GM11168 (cell line): ENCODE results near the gene MYH14.
"Not testable (repeated sequence)": the region's sequence is repeated elsewhere in the genome, so short reads cannot be mapped to it uniquely, and the experiment has no call there.

Experiments
- in situ Hi-C: fragments of 300-500 bp; cut with MboI; formaldehyde crosslinking; loops from one replicate; pipeline ENCODE4 v1.12.0; 2022; ENCODE audit warnings: low sequenced_read_pairs; ENCODE audit not compliant: unreplicated experiment

Gene MYH14

GRCh38 chr19:50222691-50223438 is 19.4 kb downstream of the MYH14 start:
- in situ Hi-C loops: no loop called here

GRCh38 chr19:50223439-50223716 is 20.0 kb downstream of the MYH14 start:
- in situ Hi-C loops: no loop called here

GRCh38 chr19:50224986-50225747 is 21.7 kb downstream of the MYH14 start:
- in situ Hi-C loops: no loop called here

- in situ Hi-C loops: no loop called here
These were observed 23.1 kb downstream of the MYH14 start for GRCh38 chr19:50226536-50226935.

DNA sequence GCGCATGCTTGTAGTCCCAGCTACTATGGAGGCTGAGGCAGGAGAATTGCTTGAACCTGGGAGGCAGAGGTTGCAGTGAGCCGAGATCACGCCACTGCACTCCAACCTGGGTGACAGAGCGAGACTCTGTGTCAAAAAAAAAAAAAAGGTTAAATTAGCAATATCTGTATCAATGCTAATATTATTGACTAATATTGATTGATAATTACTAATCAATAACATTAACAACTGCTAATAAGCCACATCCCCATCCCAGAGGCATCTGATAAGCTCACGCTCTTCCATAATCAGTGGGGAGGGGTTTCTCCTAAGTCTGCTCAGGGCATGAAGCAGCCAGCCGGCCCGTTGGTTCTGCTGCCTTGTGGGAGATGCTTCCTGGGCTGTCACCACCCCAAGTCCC is 24.7 kb downstream of the MYH14 start:
- in situ Hi-C loops: not testable (repeated sequence)

GRCh38 chr19:50230379-50231351 is 27.2 kb downstream of the MYH14 start:
- in situ Hi-C loops: no loop called here

DNA sequence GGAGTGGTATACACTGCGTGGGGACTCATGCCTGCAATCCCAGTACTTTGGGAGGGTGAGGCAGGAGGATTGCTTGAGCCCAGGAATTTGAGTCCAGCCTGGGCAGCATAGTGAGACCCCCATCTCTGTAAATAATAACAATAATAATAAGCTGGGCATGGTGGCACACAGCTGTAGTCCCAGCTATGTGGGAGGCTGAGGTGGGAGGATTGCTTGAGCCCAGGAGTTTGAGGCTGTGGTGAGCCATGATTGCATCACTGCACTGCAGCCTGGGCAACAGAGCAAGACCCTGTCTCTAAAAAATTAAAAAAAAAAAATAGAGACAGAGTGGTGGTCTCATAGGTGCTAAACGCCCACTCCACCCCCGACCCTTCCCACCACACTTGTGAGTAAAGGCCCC is 28.0 kb downstream of the MYH14 start:
- in situ Hi-C loops: not testable (repeated sequence)

DNA sequence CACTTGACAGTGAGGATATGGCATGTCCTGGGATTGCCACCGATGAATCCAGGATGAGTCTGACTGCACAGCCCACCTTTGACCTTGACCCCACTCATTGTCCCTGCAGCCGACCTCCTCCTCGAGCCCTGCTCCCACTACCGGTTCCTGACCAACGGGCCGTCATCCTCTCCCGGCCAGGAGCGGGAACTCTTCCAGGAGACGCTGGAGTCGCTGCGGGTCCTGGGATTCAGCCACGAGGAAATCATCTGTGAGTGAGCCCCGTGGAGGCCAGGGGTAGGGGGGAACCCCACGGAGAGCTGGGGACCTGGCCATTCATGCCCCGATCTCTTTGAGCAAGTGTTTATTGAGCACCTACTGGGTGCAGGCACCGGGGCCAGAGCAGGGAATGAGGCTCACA is 28.4 kb downstream of the MYH14 start:
- in situ Hi-C loops: no loop called here

- in situ Hi-C loops: no loop called here
These were observed 29.2 kb downstream of the MYH14 start for GRCh38 chr19:50232600-50232999.

GRCh38 chr19:50233308-50233910 is 30.0 kb downstream of the MYH14 start:
- in situ Hi-C loops: no loop called here

DNA sequence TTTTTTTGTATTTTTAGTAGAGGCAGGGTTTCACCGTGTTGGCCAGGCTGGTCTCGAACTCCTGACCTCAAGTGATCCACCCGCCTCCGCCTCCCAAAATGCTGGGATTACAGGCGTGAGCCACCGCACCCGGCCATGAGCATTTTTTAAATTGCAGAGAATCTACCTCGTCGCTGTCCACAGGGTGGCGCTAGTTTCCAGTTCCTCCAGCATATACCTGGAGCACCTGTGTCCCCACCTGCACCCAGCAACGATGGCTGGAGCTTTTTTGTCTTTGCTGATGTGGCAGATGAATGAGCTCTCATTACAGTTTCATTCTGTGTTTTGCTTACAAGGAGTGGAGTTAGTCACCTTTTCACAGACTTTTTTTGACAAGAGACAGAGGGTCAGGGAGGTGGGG is 34.1 kb downstream of the MYH14 start:
- in situ Hi-C loops: not testable (repeated sequence)

DNA sequence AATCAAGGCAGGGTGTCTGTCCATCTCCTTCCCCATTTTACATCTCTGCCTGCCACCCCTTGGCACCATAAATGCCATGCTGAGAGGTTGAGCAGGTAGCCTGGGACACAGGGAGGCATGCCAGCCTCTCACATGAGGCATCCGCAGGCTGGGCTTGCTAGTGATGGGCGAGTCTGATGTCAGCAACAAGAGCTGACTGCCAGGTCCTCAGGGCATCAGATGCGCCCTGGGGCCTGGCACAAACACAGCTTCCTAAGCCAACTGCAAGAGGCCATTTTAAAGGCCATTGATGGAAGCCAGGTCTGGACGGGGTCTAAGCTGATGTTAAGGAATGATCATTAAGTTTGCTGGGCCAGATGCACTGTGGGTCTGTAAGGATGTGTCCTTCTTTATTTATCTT is 34.6 kb downstream of the MYH14 start:
- in situ Hi-C loops: no loop called here

DNA sequence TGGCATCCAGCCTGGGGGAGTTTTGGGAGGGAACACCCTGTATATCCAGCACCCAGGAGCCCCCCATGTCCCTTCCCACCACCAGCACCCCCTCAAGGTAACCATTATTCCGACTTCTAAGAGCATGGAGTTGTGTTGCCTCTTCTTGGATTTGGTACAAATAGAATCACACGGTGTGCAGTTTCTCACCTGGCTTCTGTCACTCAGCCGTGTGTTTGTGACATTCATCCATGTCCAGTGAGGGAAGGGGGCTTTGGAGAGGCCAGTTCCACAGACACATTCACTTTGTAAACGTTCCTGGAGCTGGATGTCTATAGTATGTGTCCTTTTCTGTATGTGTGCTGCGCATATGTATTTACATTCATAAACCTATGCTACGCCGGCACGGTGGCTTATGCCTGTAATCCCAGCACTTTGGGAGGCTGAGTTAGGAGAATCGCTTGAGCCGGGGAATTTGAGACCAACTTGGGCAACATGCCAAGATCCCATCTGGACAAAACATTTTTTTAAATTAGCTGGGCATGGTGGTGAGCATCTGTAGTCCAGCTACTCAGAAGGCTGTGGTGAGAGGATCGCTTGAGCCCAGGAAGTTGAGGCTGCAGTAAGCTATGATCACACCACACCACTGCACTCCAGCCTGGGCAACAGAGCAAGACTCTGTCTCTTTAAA is 36.6 kb downstream of the MYH14 start:
- in situ Hi-C loops: no loop called here

- in situ Hi-C loops: no loop called here
These were observed 39.2 kb downstream of the MYH14 start for GRCh38 chr19:50242581-50242980.

GRCh38 chr19:50244695-50245094 is 41.3 kb downstream of the MYH14 start:
- in situ Hi-C loops: no loop called here

DNA sequence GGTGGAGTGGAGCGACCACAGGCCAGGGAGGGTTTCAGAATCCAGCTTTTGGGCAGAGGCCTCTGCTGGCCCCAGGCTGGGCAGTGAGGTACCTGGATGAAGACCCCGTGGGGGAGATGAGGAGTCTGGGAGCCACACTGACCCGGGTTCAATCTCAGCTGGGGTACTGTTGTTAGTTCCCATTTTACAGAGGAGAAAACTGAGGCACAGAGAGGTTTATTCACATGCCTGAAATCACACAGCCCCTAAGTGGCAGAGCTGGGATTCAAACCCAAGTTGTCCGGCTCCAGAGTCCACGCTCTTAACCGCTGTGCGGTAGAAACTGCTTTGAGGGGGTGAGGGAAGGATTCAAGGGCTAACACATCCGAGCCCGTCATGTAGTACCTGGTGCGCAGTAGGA is 45.0 kb downstream of the MYH14 start:
- in situ Hi-C loops: no loop called here

GRCh38 chr19:50248826-50249225 is 45.4 kb downstream of the MYH14 start:
- in situ Hi-C loops: no loop called here

GRCh38 chr19:50249636-50250035 is 46.2 kb downstream of the MYH14 start:
- in situ Hi-C loops: no loop called here

DNA sequence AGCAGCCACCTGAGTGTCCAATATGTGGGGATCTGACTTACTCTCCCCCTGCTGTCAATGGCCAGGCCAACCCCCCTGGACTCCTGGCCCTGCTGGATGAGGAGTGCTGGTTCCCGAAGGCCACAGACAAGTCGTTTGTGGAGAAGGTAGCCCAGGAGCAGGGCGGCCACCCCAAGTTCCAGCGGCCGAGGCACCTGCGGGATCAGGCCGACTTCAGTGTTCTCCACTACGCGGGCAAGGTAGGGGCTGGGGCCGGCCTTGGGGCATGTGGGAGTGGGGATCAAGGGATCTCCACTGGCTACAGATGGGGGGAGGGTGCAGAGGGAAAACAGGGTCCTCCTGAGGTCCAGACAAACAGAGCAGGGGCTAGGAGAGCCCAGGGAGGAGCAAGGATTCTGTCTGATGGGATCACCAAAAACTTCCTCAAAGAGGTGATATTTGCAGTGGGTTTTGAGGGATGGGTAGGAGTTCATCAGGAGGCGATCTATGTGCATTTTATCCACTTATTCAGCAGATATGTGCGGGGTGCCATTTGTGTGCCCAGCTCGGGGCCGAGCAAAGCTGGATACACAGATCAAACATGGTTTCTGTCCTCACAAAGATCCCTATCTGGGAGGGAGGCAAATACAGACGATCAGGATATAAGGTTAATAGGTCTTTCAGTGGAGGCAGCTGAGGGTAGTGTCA is 47.2 kb downstream of the MYH14 start:
- in situ Hi-C loops: no loop called here
